Measurements from ENCODE around the gene NFIA.

Gene NFIA

GRCh38 chr1:61083807-61084440 is 1.6 kb downstream of the NFIA start:
- no peak for DNase-seq (ENCODE audit: low read depth in 2 of 2)

- no peak for DNase-seq (ENCODE audit: low read depth in 2 of 2)
Measured at GRCh38 chr1:61084491-61085031, 2.2 kb downstream of the NFIA start.

GRCh38 chr1:61085206-61085982 is 3.0 kb downstream of the NFIA start:
- DNase-seq (ENCODE audit: low read depth in 2 of 2): no peak

- no peak for DNase-seq (ENCODE audit: low read depth in 2 of 2)
Measured at GRCh38 chr1:61085983-61086644, 3.8 kb downstream of the NFIA start.

GRCh38 chr1:61087571-61087970 is 5.2 kb downstream of the NFIA start:
- DNase-seq (ENCODE audit: low read depth in 2 of 2): no peak

GRCh38 chr1:61088163-61088974 is 6.0 kb downstream of the NFIA start:
- no peak for DNase-seq (ENCODE audit: low read depth in 2 of 2)

GRCh38 chr1:61089338-61089737 is 7.0 kb downstream of the NFIA start:
- DNase-seq (ENCODE audit: low read depth in 2 of 2): no peak

- no peak for DNase-seq (ENCODE audit: low read depth in 2 of 2)
Measured at GRCh38 chr1:61089741-61090140, 7.4 kb downstream of the NFIA start.

GRCh38 chr1:61090546-61091202 is 8.3 kb downstream of the NFIA start:
- no peak for DNase-seq (ENCODE audit: low read depth in 2 of 2)

- no peak for DNase-seq (ENCODE audit: low read depth in 2 of 2)
Measured at GRCh38 chr1:61091455-61091854, 9.1 kb downstream of the NFIA start.

GRCh38 chr1:61092642-61093041 is 10.3 kb downstream of the NFIA start:
- no peak for DNase-seq (ENCODE audit: low read depth in 2 of 2)

GRCh38 chr1:61093525-61094137 is 11.3 kb downstream of the NFIA start:
- DNase-seq (ENCODE audit: low read depth in 2 of 2): no peak

- no peak for DNase-seq (ENCODE audit: low read depth in 2 of 2)
Measured at GRCh38 chr1:61094677-61095469, 12.5 kb downstream of the NFIA start.

- DNase-seq (ENCODE audit: low read depth in 2 of 2): no peak
Measured at GRCh38 chr1:61095470-61095812, 13.1 kb downstream of the NFIA start.

- no peak for DNase-seq (ENCODE audit: low read depth in 2 of 2)
Measured at GRCh38 chr1:61097317-61097716, 15.0 kb downstream of the NFIA start.

- no peak for DNase-seq (ENCODE audit: low read depth in 2 of 2)
Measured at GRCh38 chr1:61097722-61098121, 15.4 kb downstream of the NFIA start.

- DNase-seq (ENCODE audit: low read depth in 2 of 2): no peak
Measured at GRCh38 chr1:61098333-61098732, 16.0 kb downstream of the NFIA start.

- DNase-seq (ENCODE audit: low read depth in 2 of 2): no peak
Measured at GRCh38 chr1:61098906-61099437, 16.6 kb downstream of the NFIA start.

- DNase-seq (ENCODE audit: low read depth in 2 of 2): no peak
Measured at GRCh38 chr1:61100578-61100977, 18.2 kb downstream of the NFIA start.

- no peak for DNase-seq (ENCODE audit: low read depth in 2 of 2)
Measured at GRCh38 chr1:61101536-61101935, 19.2 kb downstream of the NFIA start.

Measured in stimulated activated CD4-positive, alpha-beta T cell treated with anti-CD3 and anti-CD28 coated beads, Interleukin-1b, Interleukin-23, amount 100 ng/mL, for 4 hours (primary cell).